AG10803 (cell line): Measurements from ENCODE around the gene LRP5.

Experiments used
- DNase-seq: peaks from one replicate; pipeline ENCODE4 v3.0.0; 2010; ENCODE audit warnings: low read depth
- H3K4me3 ChIP-seq: 2 replicates; pipeline ENCODE4 v1.5.1; 2011; ENCODE audit warnings: mild to moderate bottlenecking, low read length, control low read depth
- TF ChIP-seq, protein P1 (sequence below): conservative IDR thresholded peaks from 2 replicates; pipeline ENCODE4 v1.5.1; 2011; ENCODE audit warnings: mild to moderate bottlenecking, low read length, control low read depth, inconsistent platforms

LRP5 gene

GRCh38 chr11:68322052-68322430 lies 9.7 kb downstream of the LRP5 start:
- no peak overlapping the region for H3K4me3 ChIP-seq
- DNase-seq = no peak
- TF ChIP-seq, protein P1, sequence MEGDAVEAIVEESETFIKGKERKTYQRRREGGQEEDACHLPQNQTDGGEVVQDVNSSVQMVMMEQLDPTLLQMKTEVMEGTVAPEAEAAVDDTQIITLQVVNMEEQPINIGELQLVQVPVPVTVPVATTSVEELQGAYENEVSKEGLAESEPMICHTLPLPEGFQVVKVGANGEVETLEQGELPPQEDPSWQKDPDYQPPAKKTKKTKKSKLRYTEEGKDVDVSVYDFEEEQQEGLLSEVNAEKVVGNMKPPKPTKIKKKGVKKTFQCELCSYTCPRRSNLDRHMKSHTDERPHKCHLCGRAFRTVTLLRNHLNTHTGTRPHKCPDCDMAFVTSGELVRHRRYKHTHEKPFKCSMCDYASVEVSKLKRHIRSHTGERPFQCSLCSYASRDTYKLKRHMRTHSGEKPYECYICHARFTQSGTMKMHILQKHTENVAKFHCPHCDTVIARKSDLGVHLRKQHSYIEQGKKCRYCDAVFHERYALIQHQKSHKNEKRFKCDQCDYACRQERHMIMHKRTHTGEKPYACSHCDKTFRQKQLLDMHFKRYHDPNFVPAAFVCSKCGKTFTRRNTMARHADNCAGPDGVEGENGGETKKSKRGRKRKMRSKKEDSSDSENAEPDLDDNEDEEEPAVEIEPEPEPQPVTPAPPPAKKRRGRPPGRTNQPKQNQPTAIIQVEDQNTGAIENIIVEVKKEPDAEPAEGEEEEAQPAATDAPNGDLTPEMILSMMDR = no peak

DNA sequence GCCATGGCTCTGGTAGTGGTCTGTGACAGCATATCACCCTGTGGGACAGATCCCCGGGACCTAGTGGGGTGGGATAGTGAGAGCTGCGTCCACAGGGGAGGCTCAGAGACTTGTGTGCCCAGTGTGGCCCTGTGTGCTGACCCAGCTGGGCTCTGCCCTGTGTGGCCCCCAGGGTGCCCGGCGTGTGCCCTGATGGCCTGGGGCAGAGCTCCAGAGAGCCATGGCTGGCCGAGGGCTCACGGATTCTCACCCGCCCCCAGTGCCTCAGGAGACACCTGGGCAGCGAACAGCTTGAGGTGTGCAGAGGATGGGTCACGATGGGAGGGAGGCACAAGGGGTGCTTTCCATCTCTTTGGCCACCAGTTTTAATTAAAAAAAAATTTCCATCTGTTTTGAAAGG lies 11.8 kb downstream of the LRP5 start:
- no peak overlapping the region for H3K4me3 ChIP-seq
- DNase-seq = no peak
- TF ChIP-seq, protein P1 = no peak

- no peak for DNase-seq
- no peak overlapping the region for H3K4me3 ChIP-seq
- TF ChIP-seq, protein P1 = no peak
Measured at GRCh38 chr11:68324695-68325094, 12.3 kb downstream of the LRP5 start.

DNA sequence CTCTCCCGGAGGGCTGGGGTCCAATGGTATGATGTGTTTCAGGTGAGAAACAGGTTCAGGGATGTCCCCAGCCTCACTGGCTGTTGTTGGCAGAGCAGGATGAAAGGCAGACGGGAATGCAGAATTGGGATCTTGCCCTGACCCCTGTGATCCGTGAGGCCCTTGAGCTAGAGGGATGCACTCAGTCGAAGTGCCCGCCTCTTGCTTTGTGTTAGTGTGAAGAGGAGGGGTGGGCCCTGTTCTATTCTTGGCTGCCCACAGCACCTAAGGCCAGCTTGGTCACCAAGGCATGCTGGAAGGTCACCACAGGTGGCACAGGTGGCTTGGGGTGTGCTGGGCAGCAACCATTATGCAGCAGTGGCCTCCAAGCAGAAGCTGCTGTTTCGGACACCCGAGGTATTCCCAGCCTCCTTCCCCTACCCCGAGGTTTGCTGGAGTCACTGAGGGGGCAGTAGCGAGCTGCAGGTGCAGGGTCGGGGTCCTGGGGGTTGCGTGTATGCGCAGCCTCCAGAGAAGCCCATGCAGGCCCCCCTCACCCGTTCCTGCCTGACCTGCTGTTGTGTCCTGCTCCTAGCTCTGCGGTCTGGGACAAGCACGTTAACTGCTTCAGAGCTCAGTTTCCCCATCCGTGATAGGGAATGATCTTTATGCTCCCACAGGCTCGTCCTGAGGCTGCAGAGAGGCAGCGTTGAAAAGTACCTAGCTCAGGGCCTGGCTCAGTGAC lies 13.0 kb downstream of the LRP5 start:
- no peak overlapping the region for H3K4me3 ChIP-seq
- TF ChIP-seq, protein P1 = no peak
- no peak for DNase-seq

DNA sequence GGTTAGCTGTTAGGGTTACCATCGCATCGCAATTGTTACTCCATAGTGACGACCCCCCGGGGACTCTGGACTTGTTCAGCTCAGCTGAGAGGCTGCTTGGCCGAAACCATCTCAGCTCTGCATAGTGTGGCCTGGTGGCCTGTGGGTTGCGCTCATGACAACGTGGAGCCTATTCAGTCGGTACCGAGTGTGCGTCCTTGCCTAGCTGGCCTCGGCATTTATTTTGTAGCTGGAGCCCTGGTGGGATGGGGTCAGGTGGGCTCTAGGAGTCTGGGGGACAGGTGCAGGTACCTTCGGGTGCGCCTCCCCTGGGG lies 13.5 kb downstream of the LRP5 start:
- TF ChIP-seq, protein P1 = no peak
- no peak for DNase-seq
- no peak overlapping the region for H3K4me3 ChIP-seq

- H3K4me3 ChIP-seq = no peak overlapping the region
- TF ChIP-seq, protein P1 = no peak
Measured at GRCh38 chr11:68326334-68327215, 14.2 kb downstream of the LRP5 start.

More at GRCh38 chr11:68326334-68327215, 14.2 kb downstream of the LRP5 start:
- no peak for DNase-seq
